GM21515 (cell line): Measurements from ENCODE around the gene UMODL1.

Source experiments
- ATAC-seq: cut with Tn5 transposase; IDR thresholded peaks from one replicate; pipeline ENCODE4 v1.9.1; 2021; ENCODE audit not compliant: unreplicated experiment

The UMODL1 gene

DNA sequence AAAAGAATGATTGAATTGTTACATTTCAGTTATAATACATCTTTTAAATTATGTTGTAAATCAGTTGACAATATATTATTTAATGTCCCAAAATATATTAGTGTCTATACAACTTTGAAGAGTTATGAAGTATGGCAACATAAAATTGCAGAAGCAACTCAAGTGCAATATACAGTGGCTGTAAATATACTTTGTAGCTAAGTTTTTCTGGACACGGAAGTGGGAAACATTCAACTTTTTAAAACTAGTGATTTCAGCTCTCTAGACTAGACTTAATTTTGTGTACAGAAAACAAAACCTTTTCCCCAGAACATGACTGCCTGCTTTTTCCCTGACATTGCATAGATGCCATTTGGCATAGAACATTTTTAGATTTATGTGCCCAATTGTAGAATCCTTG is 118.3 kb downstream of the UMODL1 start:
- ATAC-seq = no peak

GRCh38 chr21:42189860-42190485 is 118.9 kb downstream of the UMODL1 start:
- no peak for ATAC-seq

DNA sequence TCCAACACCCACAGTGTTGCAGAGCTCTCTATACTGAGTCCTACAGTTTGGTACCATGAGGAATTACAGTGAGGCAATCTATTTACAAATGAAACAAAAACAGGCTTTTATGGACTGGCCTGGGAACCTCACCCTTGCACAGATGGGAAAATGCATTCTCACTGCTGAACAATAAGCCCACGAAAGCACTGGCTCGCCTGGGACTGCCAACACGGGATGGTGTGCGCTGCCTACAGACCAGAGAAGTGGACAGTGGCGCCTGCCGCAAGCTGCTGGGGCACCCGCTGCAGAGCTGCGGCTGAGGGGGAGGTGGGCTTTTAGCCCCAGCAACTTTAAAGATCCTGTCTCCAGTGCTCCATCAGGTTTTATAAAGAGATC is 119.4 kb downstream of the UMODL1 start:
- no peak for ATAC-seq

DNA sequence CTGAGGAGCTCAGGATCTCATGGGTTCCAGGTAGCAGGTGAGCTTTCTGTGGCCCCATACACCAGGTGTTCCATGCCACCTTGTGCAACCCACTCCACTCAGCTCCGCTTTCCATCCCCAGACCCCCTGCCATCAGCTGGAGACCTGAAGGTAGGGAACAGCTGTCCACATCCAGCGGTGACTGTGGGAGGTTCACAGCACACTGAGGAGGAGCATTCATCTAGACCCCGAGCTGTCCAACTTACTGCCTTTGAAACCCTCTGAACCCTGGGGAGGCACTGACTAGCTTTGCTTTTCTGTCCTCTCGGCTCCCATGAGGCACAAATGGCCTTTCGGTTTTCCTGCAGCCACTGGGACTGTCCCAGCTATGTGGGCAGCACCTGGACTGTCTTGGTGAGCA is 119.9 kb downstream of the UMODL1 start:
- no peak for ATAC-seq

- ATAC-seq = no peak
Observed at GRCh38 chr21:42191696-42192595, 120.8 kb downstream of the UMODL1 start.
